ENCODE results near the gene SLC1A5.

The SLC1A5 gene

GRCh38 chr19:46739290-46739771 lies 49.1 kb downstream of the SLC1A5 start:
- no peak for DNase-seq

GRCh38 chr19:46737761-46738171 lies 50.6 kb downstream of the SLC1A5 start:
- no peak for DNase-seq

- DNase-seq = no peak
Measured at GRCh38 chr19:46737298-46737654, 51.1 kb downstream of the SLC1A5 start.

GRCh38 chr19:46736531-46737297 lies 51.7 kb downstream of the SLC1A5 start:
- no peak for DNase-seq

GRCh38 chr19:46733690-46734292 lies 54.6 kb downstream of the SLC1A5 start:
- DNase-seq = no peak

GRCh38 chr19:46732966-46733689 lies 55.3 kb downstream of the SLC1A5 start:
- DNase-seq = no peak

- DNase-seq = no peak
Measured at GRCh38 chr19:46732172-46732938, 56.0 kb downstream of the SLC1A5 start.

GRCh38 chr19:46731584-46731983 lies 56.8 kb downstream of the SLC1A5 start:
- no peak for DNase-seq

GRCh38 chr19:46731007-46731501 lies 57.3 kb downstream of the SLC1A5 start:
- peak; percentile 84 for DNase-seq

GRCh38 chr19:46730595-46730994 lies 57.8 kb downstream of the SLC1A5 start:
- DNase-seq = no peak

- no peak for DNase-seq
Measured at GRCh38 chr19:46730187-46730586, 58.2 kb downstream of the SLC1A5 start.

GRCh38 chr19:46729696-46730095 lies 58.7 kb downstream of the SLC1A5 start:
- no peak for DNase-seq

- DNase-seq = peak; percentile 46
Measured at GRCh38 chr19:46728693-46729339, 59.6 kb downstream of the SLC1A5 start.

GRCh38 chr19:46728208-46728607 lies 60.2 kb downstream of the SLC1A5 start:
- DNase-seq = no peak

GRCh38 chr19:46727757-46728156 lies 60.6 kb downstream of the SLC1A5 start:
- DNase-seq = no peak

- no peak for DNase-seq
Measured at GRCh38 chr19:46726971-46727501, 61.4 kb downstream of the SLC1A5 start.

- no peak for DNase-seq
Measured at GRCh38 chr19:46726551-46726950, 61.8 kb downstream of the SLC1A5 start.

- DNase-seq = no peak
Measured at GRCh38 chr19:46725859-46726393, 62.5 kb downstream of the SLC1A5 start.

GRCh38 chr19:46725036-46725820 lies 63.2 kb downstream of the SLC1A5 start:
- no peak for DNase-seq
